Ovary (tissue), 9 donors: ENCODE data around the gene RAPGEF2. TPM values are rescaled to one million over a fixed set of nuclear protein-coding genes. Genes with fewer than 3 reads are reported as not detected.

Experiments
- DNase-seq, 5 donors: peaks; one replicate each; pipeline ENCODE4 v3.0.0-alpha.2; 2019 to 2020
- H3K27ac ChIP-seq, 2 donors: fragments of 200-600 bp; one replicate each; pipeline versions ENCODE4 v1.5.1 to v1.8.0; 2019 to 2022
- H3K27me3 ChIP-seq: fragments of 200-600 bp; one replicate; pipeline ENCODE4 v1.8.0; 2022
- H3K36me3 ChIP-seq: fragments of 200-600 bp; sonication (generic); one replicate; pipeline ENCODE4 v1.5.1; 2019
- H3K4me1 ChIP-seq: one replicate; pipeline ENCODE4 v1.8.1; 2013; ENCODE audit warnings: mild to moderate bottlenecking, moderate library complexity; ENCODE audit not compliant: insufficient read depth
- H3K4me3 ChIP-seq: fragments of 200-600 bp; sonication (generic); one replicate; pipeline ENCODE4 v1.5.1; 2017
- H3K9me3 ChIP-seq, 2 donors: fragments of 200-600 bp in 1 of 2; sonication (generic) in 1 of 2; one replicate each; pipeline versions ENCODE4 v1.5.1 to v1.8.1; 2013 to 2019; ENCODE audit warnings: mild to moderate bottlenecking in 1 of 2, moderate library complexity in 1 of 2
- EP300 ChIP-seq: sonication (generic); formaldehyde crosslinking; IDR thresholded peaks from one replicate; pipeline ENCODE4 v1.6.1; 2017; ENCODE audit warnings: antibody characterized with exemption
- POLR2A ChIP-seq: fragments of 450-650 bp; IDR thresholded peaks from one replicate; pipeline ENCODE4 v1.6.1; 2017; ENCODE audit warnings: antibody characterized with exemption, mild to moderate bottlenecking, moderate library complexity
- WGBS, 3 donors: extraction: QIAGEN DNeasy Blood & Tissue Kit in 1 of 3; methylation state at CpG; one replicate each; pipeline versions ENCODE4 v1.1.5 to v1.1.7; 2013 to 2017; 5-methylcytosine and 5-hydroxymethylcytosine counted together
- intact Hi-C, 4 donors: fragments of 100-400 bp; cut with DNase I; formaldehyde crosslinking; loops; one replicate each; pipeline versions ENCODE4 v1.11.0 to v1.15.1; 2022 to 2023
- polyA plus RNA-seq, 2 donors: library from polyadenylated mRNA; stranded (reverse); fragments of 200-250 nt in 1 of 2; fragments of 350-450 nt in 1 of 2; fragmentation: Illumina TruSeq in 1 of 2; extraction: RNeasy Lipid Tissue Mini Kit (QIAGEN cat#74804) in 1 of 2; gene quantifications; one replicate each; pipeline ENCODE4 v1.2.3, GENCODE V29; 2013 to 2014
- total RNA-seq, 7 donors: library from RNA; depleted of rRNA in 2 of 7; stranded (reverse); fragments of >200 nt in 2 of 7; fragmentation: NEBNext Ultra II Directional in 3 of 7; extraction: Animal tissue kit (Norgen Biotek cat#: 25700) in 3 of 7; gene quantifications; one replicate each; pipeline versions ENCODE4 v1.1.0 to v1.2.4, GENCODE V29; 2016 to 2023
- TF ChIP-seq, protein P1 (sequence below), 3 donors: fragments of 450-650 bp in 2 of 3; fragments of 200-600 bp in 1 of 3; IDR thresholded peaks; one replicate each; pipeline versions ENCODE4 v1.5.1 to v1.8.0; 2016 to 2022; ENCODE audit warnings: antibody characterized with exemption in 3 of 3, mild to moderate bottlenecking in 1 of 3
- donor health status: DM: no; HTN: no; CAD: no; lungs with moderate emphysema.
- donor health status: DM: no; HTN: no; CAD: no.
- donor health status: Bipolar disorder and iron deficiency.
- donor health status: DM: yes; HTN: yes; CAD: no.
- donor health status: DM: no; HTN: no; CAD: no.
- donor health status: DM: yes; HTN: yes; CAD: no.

RAPGEF2 gene
- total and polyA plus RNA-seq, 9 donors, result 11.5 to 46.5 (median 25.4) TPM

DNA sequence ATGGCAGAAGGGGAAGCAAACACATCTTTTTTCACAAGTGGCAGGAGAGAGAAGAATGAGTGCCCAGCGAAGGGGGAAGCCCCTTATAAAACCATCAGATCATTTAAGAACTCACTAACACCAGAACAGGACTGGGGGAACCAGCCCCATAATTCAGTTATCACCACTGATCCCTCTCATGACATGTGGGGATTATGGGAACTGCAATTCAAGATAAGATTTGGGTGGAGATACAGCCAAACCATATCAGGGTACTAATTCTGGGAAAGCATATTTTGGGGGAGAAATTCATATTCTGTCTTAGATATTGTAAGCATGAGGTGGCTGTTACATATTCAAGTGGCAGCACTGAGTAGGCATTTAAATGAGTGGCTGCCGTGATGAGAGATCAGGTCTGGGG is 87.8 kb downstream of the RAPGEF2 start:
- no peaks in the 10 kb centered on the region for H3K9me3 ChIP-seq
- no peaks in the 10 kb centered on the region for H3K27me3 ChIP-seq
- no peak overlapping the region for H3K27ac ChIP-seq
- H3K4me1 ChIP-seq, result no peaks in the 10 kb centered on the region
- no peak for TF ChIP-seq POLR2A
- no peak for TF ChIP-seq EP300
- TF ChIP-seq, protein P1, sequence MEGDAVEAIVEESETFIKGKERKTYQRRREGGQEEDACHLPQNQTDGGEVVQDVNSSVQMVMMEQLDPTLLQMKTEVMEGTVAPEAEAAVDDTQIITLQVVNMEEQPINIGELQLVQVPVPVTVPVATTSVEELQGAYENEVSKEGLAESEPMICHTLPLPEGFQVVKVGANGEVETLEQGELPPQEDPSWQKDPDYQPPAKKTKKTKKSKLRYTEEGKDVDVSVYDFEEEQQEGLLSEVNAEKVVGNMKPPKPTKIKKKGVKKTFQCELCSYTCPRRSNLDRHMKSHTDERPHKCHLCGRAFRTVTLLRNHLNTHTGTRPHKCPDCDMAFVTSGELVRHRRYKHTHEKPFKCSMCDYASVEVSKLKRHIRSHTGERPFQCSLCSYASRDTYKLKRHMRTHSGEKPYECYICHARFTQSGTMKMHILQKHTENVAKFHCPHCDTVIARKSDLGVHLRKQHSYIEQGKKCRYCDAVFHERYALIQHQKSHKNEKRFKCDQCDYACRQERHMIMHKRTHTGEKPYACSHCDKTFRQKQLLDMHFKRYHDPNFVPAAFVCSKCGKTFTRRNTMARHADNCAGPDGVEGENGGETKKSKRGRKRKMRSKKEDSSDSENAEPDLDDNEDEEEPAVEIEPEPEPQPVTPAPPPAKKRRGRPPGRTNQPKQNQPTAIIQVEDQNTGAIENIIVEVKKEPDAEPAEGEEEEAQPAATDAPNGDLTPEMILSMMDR (IDR thresholded peaks at IDR 0.05), result no peak
- no peak for DNase-seq
- 95 to 100% (median 96%) methylated on average over 2 of the region's 2 CpGs for WGBS, 3 donors
- no peaks in the 10 kb centered on the region for H3K36me3 ChIP-seq
- H3K4me3 ChIP-seq, result no peak overlapping the region
- intact Hi-C loops, result no loop called here

GRCh38 chr4:159191989-159192388 is 89.1 kb downstream of the RAPGEF2 start:
- H3K4me3 ChIP-seq, result no peak overlapping the region
- intact Hi-C loops, result no loop called here
- no peaks in the 10 kb centered on the region for H3K4me1 ChIP-seq
- DNase-seq, result no peak
- no peaks in the 10 kb centered on the region for H3K9me3 ChIP-seq
- no peak for TF ChIP-seq EP300
- no peak for TF ChIP-seq POLR2A
- TF ChIP-seq, protein P1 (IDR thresholded peaks at IDR 0.05), result no peak
- no peak overlapping the region for H3K27ac ChIP-seq
- no peaks in the 10 kb centered on the region for H3K36me3 ChIP-seq
- H3K27me3 ChIP-seq, result no peaks in the 10 kb centered on the region
- 88 to 94% (median 94%) methylated on average over 5 of the region's 5 CpGs for WGBS, 3 donors

- 18 to 29% (median 19%) methylated on average over 1 of the region's 1 CpG for WGBS, 3 donors
- H3K27ac ChIP-seq, result no peak overlapping the region
- TF ChIP-seq POLR2A (no peak), EP300 (no peak)
- TF ChIP-seq, protein P1 (IDR thresholded peaks at IDR 0.05), result no peak
- H3K36me3 ChIP-seq, result no peaks in the 10 kb centered on the region
- no peaks in the 10 kb centered on the region for H3K9me3 ChIP-seq
- H3K27me3 ChIP-seq, result no peaks in the 10 kb centered on the region
- no peak for DNase-seq
- H3K4me1 ChIP-seq, result no peaks in the 10 kb centered on the region
- intact Hi-C loops, result no loop called here
- H3K4me3 ChIP-seq, result no peak overlapping the region
Observed at GRCh38 chr4:159193046-159193620, 90.3 kb downstream of the RAPGEF2 start.

GRCh38 chr4:159195361-159195769 is 92.5 kb downstream of the RAPGEF2 start:
- 34 to 52% (median 46%) methylated on average over 5 of the region's 5 CpGs for WGBS, 3 donors
- intact Hi-C loops, result no loop called here
- no peak for TF ChIP-seq EP300
- TF ChIP-seq, protein P1 (IDR thresholded peaks at IDR 0.05), result no peak
- TF ChIP-seq POLR2A, result no peak
- no peaks in the 10 kb centered on the region for H3K27me3 ChIP-seq
- H3K4me3 ChIP-seq, result no peak overlapping the region
- H3K9me3 ChIP-seq, result no peaks in the 10 kb centered on the region
- H3K27ac ChIP-seq, result no peak overlapping the region
- H3K36me3 ChIP-seq, result no peaks in the 10 kb centered on the region
- H3K4me1 ChIP-seq, result no peaks in the 10 kb centered on the region
- no peak for DNase-seq
